Cerebellar nuclear complex (tissue), 1 donor: ENCODE results near the gene HDLBP.

Experiments used
- DNase-seq, 2 experiments: peaks; one replicate each; lab custom pipeline; 2025; lab: John Stamatoyannopoulos, UW

The HDLBP gene

DNA sequence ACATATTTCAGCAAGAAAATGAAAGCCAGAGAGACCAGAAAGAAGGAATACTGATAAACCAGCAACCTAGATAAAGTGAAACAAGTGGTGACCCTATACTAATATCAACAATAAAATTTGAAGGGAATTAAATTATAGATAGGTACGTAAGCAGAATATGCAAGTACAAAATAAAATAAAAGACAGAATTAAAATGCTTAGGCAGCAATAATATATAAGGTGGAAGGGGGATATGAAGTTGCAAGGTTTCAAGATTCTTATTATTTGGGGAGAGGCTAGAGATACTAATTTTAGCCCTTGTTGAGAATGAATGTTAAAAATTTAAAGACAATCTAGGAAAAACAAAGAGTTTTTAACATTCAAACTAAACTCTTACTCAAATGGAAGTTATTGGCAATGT is 39.6 kb downstream of the HDLBP start:
- no peak for DNase-seq

DNA sequence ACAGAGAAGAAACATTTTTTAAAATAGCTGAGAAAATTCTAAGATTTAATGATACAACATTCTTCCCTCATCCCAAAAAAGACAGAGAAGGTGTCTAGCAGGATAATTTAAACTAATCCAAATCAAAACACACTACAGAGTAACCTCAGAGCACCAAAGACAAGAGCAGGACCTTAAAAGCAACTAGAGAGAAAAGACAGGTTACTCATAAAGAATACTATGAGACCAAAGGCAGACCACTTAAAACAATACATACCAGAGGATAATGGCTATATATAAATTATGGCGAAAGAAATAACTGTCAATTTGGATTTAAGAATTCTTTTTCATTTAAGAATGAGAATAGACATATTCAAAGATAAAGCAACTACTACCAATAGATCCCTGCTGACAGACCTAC is 40.0 kb downstream of the HDLBP start:
- DNase-seq, result no peak

DNA sequence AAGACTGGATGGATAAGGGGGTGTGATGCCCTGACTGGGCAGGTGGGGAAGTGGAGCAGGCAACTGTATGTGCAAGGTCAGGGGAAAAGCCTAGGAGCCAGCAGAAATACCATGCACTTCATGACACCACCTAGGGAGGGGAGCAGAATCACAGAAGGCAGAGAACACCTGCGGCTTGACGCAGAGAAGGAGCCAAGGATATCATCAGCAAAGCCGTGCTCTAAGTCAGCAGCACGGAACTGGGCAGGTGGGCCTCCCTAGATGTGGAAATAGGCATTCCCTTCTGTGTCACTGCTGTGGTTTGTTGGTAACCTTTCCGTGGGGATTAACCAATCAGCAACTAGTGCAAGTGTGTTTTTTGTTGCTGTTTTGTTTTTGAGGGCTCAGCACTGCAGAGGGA is 41.3 kb downstream of the HDLBP start:
- DNase-seq, result no peak

DNA sequence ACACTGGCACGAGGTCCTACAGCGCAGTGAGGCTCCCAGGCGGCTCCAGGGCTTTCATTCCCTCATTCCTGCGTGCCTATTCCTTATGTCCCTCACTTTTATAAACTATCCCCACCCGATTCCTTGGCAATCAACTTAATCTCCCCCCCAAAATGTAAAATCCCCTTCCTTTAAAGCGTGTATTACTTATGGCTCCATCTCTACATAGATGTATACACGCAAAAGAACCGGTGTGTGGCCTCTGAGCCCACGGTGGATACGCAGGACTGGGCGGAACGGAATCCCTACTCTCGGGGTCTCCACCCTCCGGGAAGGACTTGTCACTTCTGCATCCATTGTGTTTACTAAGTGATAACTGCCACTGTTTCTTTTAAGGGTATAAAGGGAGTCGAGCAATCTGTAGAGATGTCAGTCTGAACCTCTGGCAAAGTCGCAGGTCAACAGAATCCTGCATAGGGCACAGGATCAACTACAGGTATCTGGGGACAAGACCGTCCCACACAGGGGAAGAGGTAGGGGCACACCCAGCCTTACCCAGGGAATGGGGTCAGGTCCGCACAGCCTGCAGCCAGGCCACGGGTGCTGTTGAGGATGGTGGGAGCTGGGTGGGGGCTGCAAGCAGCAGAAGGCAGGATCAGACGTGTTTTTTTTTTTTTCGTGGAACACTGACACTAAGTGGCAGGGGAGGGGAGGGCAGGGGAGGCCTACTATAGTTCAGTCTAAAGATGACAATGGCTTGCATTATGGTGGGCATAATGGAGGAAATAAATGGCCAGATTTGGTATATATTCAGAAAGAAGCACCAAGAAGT is 42.1 kb downstream of the HDLBP start:
- DNase-seq, result no peak

DNA sequence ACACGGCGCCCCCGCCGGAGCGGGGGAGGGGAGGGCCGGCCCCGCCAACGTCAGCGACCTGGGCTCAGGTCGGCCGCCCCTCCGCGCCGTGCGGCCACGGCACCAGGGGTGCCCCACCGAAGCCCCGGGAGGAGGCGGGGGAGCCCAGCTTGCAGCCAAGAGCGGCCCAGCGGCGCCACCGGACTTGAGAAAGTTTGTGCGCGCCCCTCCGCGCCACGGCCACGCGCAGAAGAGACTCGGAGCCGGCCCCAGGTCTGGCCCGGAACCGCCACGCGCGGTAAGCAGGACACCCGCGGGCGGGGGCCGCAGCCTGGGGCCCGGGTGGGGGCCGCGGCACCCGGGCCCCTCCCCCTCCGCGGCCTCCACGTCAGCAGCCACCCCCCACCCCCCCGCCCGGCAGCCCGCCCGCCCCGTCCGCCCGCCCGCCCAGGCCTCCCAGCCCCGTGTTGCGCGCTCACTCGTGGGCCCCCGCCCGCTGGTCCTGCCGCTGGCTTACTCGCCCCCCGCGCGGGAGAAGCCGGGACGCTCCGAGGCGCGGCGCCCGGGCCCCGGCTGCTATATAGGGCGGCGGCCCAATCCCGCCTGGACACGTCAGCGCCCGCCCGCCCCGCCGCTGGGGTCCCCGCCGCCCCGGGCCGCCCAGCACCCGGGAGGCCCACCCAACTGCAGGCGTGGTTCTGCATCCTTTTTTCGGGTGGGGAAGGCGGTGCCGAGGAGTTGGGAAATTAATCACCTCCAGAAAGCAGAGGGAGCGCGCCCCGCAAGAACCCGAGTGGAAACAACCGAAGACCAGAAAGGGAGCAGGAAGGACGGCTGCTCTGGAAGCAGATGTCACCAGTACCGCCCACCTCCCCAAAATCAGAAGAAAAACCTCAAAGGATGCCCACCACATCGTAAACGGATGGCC is 42.9 kb downstream of the HDLBP start:
- no peak for DNase-seq

DNA sequence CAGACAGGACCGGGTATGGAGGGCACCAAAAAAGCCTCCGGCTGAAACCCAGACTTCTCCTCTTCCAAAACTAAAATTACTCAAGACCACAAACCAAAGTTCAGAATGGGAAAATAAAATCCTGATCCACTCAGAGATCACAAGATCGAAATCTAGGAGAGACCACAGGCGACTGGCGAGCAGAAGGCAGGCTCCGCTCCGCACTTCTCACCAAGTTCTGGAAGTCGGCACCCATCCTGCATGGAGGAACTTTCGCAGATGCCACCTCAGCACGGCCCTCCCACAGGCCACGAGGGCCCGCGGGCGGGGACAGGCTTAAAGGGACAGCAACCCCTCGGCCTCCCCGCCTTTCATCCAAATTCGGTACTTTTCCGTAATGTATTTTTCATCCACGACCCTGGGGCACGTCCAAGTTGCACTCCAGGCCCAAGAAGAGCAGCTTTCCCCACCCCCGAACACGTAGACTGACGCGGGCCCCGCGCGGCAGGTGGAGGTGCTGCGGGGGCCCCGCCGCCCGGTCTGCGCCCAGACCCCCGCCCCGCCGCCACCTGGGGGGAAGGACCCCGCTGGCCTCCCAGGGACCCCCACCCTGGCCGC is 43.7 kb downstream of the HDLBP start:
- no peak for DNase-seq

DNA sequence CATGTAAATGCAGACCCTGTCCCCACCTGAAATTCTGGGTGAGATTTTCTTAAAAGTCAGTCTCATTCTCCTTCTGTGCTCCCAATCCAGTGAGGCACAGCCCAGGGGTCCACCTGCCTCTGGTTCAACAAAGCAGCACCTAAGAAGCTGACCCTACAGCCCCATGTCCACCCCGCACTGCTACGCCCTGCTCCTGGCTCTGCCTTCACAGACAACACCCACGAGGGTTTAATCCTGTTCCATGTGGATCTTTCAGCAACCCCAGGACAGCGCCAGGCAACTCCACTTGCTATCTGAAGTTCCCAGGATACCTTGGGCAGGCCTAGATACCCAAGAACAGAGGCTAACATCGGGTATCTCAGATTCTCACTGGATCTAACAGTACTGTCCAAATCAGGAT is 44.9 kb downstream of the HDLBP start:
- DNase-seq, result no peak

DNA sequence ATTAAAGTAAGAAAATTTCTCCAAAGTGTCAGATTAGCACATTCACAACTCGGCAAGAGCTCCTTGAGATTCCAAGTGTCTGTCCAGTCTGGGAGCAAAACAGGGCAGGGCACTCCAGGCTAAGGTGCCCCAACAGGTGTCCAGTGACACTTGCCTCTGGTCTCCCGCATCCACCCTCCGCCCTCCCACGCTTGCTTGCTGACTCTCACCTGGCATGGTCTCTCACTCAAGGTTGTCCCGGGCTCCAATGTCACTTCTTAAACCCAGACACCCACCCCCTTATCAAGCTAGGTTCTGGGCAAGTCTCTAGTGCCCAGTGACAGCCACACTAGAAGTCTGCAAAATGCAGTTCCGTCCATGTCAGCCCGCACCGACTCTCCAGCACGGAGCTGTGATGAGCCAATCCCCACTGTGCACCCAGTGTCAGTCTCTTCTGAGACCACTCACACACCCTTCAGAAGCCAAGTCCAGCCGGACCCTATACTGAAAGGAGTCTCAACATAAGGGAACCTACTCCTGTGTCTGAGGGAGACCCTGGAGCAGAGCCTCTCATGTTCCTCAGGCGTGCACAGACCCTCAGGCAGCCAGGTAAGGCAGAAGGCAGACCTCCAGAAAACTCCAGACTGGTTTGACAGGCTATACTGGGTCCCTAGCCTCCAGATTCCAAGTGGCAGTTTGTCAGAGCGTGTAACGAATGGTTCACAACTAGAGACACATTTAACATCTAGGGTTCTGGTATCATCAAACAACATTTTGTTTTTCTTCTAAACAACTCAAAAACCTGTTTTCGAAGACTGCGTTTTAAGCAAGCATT is 45.6 kb downstream of the HDLBP start:
- no peak for DNase-seq

DNA sequence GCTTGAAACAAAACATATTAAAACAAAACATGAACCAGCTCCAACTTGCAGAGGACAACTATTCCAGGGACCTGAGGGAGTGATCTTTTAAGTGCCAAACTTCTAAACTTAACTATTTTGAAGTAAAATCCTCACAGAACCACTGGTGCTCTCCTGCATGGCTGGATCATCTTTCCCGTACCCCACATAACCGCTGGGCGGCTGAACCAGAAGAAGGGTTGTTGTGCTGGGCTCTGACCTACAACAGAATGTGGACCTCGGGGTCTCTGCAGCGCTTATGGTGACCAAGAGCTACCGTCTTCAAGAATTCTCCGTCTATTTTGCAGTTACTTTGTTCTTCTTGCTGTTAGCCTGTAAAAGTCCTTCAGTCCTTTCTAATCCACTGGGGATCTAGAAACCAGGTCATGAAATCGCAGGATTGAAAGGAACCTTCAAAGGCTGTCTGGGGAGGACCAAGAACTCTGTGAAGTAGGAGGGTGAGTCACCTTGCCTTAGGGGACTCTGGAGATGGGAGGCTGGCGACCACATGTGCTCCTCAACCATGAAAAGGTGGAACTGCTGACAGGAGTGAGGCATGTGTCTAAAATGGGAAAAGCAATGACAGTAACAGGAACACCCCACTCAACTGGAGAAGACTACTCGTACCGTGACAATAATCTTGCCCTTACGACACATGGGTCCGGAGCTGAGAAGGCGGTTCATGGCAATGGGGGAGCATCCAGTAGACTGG is 46.6 kb downstream of the HDLBP start:
- no peak for DNase-seq

DNA sequence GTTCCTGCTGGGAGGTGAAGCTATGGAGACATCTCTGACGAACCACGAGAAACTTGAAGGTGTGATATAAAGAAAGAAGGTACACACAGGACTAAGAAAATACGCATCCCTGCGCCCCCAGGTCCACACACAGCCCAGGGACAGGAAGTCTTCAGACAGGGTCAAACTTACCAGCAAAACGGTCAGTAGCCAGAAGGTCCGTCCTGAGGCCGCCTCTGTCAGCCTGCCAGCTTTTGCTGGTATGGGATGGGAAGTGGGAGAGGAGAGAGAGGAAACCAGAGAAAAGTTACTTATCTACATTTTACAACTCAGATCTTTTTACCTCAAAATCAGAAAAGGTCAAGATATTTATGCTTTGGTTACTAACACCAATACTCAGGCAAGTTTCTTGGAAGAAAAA is 47.2 kb downstream of the HDLBP start:
- DNase-seq, result no peak

DNA sequence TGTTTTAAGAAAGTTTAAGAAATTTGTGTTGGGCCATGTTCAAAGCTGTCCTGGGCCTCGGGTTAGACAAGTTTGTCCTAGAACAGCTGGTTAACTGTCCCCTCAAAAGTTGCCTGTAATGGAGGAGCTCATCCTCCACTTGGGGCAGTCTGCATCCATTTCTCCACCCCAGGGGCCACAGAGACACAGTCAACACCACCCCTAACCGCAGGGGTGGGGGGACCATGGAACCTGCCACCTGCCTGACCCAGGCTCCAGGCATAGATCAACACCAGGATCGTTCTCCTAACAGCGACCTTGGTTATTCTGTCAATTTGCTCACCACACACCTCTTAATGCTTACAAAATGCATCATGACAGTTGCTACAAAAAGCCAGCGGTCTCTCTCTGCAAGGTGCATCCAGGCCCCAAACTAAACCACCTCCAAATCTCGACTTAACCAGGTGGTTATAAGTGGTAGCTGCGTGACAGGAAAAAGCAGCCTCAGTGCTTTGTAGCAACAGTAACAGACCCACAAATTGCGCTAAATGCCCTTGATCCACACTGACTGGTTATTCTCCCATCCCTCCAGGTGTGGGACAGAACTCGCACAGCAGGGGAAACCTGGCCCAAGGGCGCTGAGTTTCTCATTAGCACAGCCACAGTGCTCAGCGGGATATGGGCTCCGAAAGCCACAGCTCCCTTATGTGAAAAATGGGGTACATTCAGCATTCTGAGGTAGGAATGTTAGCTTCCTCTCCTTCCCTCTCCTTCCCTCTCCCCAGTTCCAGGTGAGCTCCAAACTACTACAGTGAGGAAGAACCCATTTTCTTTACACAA is 48.0 kb downstream of the HDLBP start:
- DNase-seq, result no peak

DNA sequence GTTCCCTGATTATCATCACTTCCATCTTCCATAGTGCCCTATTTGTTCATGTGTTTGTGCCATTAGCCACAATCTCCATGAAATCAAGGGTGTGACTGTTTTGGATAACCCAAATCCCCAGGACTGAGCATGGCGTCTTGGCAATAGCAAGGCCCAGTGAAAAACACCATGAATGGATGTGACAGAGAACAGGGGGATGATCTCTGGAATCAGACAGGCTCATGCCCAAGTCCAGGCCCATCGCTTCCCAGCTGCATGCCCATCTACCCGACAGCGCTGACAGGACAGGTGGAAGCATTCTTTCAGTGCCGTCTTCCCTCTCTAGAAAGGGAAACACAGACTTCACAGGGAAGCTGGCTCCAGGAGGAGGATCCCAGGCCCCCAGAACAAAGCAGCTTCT is 50.0 kb downstream of the HDLBP start:
- no peak for DNase-seq

DNA sequence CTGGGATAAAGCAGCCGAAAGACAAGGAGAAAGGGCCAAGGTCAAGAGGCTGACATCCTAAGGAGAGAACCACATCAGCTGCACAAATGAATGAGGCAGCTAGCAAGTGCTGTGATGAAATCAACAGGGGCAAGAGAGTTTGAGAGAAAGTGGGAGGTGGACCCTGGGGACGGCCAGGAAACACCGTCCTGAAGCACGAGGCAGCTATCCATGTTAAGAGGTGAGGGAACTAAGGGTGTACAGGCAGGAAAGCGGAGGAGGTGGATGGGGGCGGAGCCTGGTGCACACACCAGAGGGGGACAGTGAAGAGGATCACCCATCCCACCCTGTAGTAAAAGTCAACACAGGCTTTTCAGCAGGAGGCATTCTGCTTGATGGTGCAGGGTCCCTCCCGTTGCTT is 52.4 kb downstream of the HDLBP start:
- DNase-seq, result no peak

DNA sequence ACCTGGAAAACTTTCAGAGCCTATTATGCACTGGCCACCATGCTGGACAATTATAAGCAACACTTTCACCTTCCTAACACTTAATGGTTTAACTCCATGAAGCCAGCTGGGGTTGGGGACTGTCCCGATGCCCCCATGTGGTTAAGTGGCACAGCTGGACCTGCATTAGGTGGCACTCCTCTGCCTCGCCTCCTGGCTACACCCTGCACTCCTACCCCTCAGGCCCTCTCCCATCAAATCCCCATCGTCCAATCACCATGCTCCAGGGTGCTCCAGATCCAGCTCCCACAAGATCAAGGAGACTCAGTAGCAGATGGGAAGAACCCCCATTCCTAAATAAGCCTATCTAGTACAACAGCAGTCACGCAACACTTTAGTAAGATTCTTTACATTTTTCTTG is 53.8 kb downstream of the HDLBP start:
- DNase-seq, result no peak

DNA sequence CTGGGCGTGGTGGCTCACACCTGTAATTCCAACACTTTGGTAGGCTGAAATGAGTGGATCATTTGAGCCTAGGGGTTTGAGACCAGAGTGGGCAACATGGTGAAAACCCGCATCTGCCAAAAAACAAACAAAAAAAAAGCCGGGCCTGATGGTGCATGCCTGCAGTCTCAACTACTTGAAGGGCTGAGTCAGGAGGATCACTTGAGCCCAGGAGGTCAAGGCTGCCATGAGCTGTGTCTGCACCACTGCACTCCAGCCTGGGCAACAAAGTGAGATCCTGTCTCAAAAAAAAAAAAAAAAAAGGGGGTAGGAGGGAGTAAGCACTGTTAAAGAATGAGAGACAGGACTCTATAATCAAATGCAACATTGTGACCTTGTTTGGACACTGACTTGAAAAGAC is 54.6 kb downstream of the HDLBP start:
- DNase-seq, result no peak

DNA sequence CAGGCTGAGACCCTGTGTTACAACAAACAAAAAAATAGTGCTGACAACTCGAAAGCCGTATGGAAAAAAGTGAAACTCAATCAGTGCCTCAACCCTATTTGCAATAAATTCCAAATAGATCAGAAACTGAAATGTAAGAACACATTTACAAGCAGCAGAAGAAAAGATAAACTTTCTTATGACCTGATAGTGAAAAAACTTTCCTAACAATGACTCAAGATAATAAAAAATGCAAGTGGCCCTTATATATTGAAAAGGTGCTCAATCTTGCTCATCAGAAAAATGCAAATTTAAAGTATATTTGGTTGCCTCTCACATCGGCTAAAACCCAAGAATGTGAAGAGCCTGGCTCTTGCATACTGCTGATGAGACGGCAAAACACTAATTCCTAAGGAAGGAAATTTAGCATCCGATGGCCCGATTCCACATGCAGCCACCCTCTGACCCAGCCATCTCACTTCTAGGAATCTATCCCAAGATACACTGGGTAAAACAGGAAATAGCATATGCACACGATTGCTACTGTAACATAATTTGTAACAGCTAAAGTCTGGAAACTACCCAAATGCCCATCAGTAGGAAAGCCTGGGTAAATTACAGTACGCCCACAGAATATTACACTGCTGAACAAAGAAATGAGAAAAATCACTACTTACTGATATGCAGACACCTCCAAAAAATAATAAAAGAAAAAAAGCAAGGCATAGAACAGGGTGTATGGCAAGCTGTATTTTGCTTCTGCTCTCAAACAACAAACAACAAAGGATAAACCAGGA is 56.8 kb downstream of the HDLBP start:
- no peak for DNase-seq

DNA sequence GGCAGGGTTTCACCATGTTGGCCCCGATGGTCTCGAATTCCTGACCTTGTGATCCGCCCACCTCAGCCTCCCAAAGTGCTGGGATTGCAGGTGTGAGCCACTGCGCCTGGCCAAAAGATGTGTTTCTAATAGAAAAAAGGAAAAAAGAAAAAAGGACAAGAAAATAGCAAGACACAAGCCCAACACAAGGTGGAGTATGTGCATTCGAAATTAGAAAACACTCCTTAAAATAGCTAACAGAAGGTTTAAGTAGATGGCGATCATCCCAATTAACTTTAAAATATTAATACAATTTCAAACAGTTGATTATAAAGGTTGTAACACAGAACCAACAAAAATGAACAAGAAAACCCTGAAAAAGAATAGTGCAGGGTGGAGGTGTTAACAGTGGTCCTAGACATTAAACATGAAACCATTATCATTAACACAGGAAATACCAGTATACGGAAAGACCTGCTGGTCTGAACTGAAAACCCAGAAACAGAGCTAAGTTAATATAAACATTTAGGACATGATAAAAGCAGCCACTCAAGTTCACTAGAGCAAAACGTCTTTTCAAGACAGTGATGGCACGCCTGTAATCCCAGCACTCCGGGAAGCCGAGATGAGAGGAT is 57.9 kb downstream of the HDLBP start:
- DNase-seq, result no peak

DNA sequence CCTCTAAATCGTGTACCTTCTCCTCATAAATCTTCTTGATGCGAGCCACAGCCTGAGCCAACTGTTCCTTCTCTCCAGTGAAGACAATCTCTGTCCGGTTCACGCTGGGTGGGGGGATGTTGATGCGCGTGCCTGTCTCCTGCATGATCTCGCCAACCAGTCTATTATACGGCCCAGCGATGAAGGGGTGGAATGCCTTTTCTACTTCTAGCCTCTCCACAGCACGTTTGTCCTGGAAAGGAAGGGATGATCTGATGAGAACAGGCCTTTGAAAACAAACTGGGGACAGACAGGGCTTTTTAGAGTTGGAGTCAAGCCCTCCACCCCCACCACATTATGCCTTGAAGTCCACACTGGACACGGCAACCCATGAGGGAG is 59.3 kb downstream of the HDLBP start:
- DNase-seq, result no peak

DNA sequence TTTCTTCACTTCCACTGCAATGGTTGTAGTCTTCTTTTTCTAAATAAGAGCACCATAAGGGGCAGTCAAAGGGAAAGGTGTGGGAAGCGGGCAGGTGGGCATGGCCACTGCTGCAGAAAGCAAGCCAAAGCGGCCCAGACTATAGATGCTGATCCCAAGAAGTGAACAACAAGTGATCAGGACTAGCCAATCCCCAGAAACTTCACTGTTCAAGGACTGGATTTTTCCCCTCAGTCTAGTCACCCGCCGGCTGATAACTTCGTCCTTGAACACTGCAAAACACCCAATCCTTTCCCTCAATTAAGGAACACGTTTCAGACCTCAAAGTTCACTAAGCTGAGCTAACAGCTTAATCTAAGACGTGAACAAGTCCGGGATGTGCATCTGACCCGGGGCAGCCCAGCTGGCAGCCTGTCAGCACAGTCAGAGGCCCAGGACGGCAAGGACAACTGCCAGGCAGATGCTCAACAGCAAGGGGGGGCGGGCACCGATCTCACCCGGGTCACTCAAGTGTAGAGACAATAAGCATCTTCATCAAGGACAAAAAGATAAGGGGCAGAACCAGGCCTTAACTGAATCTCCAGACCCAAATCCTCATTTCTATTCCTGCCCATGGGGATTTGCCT is 59.8 kb downstream of the HDLBP start:
- DNase-seq, result no peak
